Stimulated activated CD4-positive, alpha-beta T cell treated with anti-CD3 and anti-CD28 coated beads, Interleukin-1b, Interleukin-23, amount 100 ng/mL, for 48 hours (primary cell): ENCODE measurements around the gene SNF8.

Experiments used
- DNase-seq: peaks from one replicate; pipeline ENCODE4 v3.0.0-alpha.2; 2020

Gene SNF8

GRCh38 chr17:48883171-48883570 is 61.5 kb downstream of the SNF8 start:
- DNase-seq, result no peak

DNA sequence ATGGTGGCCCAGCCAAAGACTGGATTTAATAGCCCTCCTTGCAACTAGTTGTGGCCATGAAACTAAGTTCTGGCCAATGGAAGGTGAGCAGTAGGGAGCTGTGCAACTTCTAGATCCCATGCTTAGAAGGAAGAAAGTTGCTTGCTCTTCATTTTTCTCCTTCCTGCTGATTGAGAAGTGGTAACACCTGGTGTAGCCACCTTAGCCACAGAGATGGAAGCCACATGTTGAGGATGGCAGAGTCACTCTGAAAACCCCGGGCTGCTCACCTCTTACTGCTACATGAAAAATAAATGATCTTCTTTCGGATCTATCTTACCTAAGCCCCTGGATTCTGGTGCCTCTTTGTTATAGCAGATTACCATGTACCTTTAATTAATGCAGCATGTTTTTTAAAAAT is 62.4 kb downstream of the SNF8 start:
- no peak for DNase-seq
